ENCODE results near the gene AXL.
"Not testable (repeated sequence)": the region's sequence is repeated elsewhere in the genome, so short reads cannot be mapped to it uniquely, and the experiment has no call there.

The AXL gene

DNA sequence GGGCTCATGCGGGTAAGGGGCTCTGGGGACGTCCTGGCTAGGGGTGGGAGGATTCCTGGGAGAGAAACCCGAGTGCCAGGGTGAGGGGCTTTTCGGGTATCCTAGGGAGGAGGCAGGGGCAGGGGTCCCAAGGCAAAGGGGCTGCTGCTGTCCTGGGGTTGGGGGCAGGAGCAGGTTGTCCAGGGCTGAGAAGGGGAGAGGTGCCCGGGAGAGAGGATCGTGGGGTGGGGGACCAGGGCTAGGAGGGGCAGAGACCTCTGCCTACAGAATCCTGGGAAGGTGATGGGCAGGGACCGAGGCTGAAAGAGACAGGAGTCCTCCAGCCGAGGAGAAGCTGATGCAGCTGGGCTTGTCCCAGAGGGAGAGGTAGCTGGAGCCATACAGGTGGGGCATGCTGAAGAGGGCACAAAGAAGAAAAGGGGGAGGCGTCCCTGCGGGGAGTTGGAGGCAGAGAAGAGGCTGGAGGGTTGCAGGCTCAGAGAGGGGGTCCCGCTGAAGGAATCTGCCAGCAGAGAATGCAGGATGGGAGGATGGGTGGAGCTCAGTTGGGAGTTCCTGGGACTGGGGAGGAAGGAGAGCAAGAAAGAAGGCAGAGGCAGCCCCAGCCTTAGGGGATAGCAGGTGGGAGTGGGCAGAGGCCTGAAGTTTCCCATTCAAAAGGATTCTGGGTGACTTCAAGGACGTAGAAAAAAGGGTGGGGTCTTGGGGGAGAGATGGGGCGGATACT lies 25.4 kb upstream of the AXL start:
- Histone ChIP-seq H3K9ac (ENCODE audit: low read depth, low read length) (peak overlapping the region; percentile 76; the same call in 1 of the 2 replicates), H3K4me1 (ENCODE audit: insufficient read depth, low read length) (peaks cover 24% of the 10 kb centered on the region), H3K36me3 (ENCODE audit: insufficient read depth, low read depth, low read length) (peaks cover 43% of the 10 kb centered on the region), H3K27ac (ENCODE audit: low read length) (peak overlapping the region; percentile 85), H3K27me3 (ENCODE audit: insufficient read depth, low read length) (peaks cover 9% of the 10 kb centered on the region; the same call in 1 of the 2 replicates), H3K9me3 (ENCODE audit: insufficient read depth, low read depth, low read length) (no peaks in the 10 kb centered on the region), H3K4me3 (ENCODE audit: low read length) (peak overlapping the region; percentile 69)

GRCh38 chr19:41194157-41194552 lies 24.9 kb upstream of the AXL start:
- H3K27me3 ChIP-seq (ENCODE audit: insufficient read depth, low read length), result peaks cover 9% of the 10 kb centered on the region; the same call in 1 of the 2 replicates
- peaks cover 21% of the 10 kb centered on the region for H3K4me1 ChIP-seq (ENCODE audit: insufficient read depth, low read length)
- H3K9ac ChIP-seq (ENCODE audit: low read depth, low read length), result peak overlapping the region; percentile 76; the same call in 1 of the 2 replicates
- H3K9me3 ChIP-seq (ENCODE audit: insufficient read depth, low read depth, low read length), result no peaks in the 10 kb centered on the region
- peaks cover 49% of the 10 kb centered on the region for H3K36me3 ChIP-seq (ENCODE audit: insufficient read depth, low read depth, low read length)
- no peak overlapping the region for H3K27ac ChIP-seq (ENCODE audit: low read length)
- peak overlapping the region; percentile 69 for H3K4me3 ChIP-seq (ENCODE audit: low read length)

GRCh38 chr19:41195675-41196497 lies 23.1 kb upstream of the AXL start:
- H3K9ac ChIP-seq (ENCODE audit: low read depth, low read length), result peak overlapping the region; percentile 28; the same call in 1 of the 2 replicates
- H3K27ac ChIP-seq (ENCODE audit: low read length), result no peak overlapping the region
- H3K4me3 ChIP-seq (ENCODE audit: low read length), result no peak overlapping the region
- peaks cover 63% of the 10 kb centered on the region for H3K36me3 ChIP-seq (ENCODE audit: insufficient read depth, low read depth, low read length)
- H3K4me1 ChIP-seq (ENCODE audit: insufficient read depth, low read length), result peaks cover 13% of the 10 kb centered on the region
- peaks cover 9% of the 10 kb centered on the region; the same call in 1 of the 2 replicates for H3K27me3 ChIP-seq (ENCODE audit: insufficient read depth, low read length)
- H3K9me3 ChIP-seq (ENCODE audit: insufficient read depth, low read depth, low read length), result no peaks in the 10 kb centered on the region

DNA sequence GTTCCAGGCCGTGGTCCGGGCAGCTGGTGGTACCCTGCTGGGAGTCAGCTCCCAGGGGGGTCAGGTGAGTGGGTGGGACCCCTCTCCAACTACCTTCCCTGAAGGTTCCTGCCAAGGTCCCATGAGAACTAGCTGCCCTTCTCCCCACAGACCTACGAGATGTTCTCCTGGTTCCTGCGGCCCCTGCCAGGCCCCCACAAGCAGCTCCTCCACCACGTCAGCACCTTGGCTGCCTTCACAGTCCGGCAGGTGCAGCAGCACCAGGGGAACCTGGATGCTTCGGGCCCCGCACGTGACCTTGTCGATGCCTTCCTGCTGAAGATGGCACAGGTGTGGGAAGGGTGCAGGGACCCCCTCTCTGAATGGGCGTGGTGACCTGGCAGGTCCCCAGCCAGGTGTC lies 20.5 kb upstream of the AXL start:
- Histone ChIP-seq H3K4me1 (ENCODE audit: insufficient read depth, low read length) (peaks cover 7% of the 10 kb centered on the region; the same call in 1 of the 2 replicates), H3K27ac (ENCODE audit: low read length) (no peak overlapping the region), H3K36me3 (ENCODE audit: insufficient read depth, low read depth, low read length) (peaks cover 87% of the 10 kb centered on the region), H3K4me3 (ENCODE audit: low read length) (no peak overlapping the region), H3K27me3 (ENCODE audit: insufficient read depth, low read length) (no peaks in the 10 kb centered on the region), H3K9me3 (ENCODE audit: insufficient read depth, low read depth, low read length) (no peaks in the 10 kb centered on the region), H3K9ac (ENCODE audit: low read depth, low read length) (no peak overlapping the region)

DNA sequence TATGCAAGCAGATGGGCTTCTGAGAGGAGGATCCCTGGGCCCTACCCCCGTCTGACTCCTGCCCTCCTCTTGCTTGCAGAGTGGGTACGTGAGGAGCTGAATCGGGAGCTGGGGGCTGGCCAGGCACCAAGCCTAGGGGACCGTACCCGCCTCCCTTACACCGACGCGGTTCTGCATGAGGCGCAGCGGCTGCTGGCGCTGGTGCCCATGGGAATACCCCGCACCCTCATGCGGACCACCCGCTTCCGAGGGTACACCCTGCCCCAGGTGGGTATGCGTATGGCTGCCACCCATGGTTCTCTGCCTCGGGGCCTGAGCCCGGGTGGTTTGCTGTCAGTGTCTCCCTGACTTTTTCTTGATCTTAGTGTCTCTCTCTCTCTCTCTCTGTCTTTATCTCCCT lies 15.7 kb upstream of the AXL start:
- Histone ChIP-seq H3K27ac (ENCODE audit: low read length) (no peak overlapping the region), H3K27me3 (ENCODE audit: insufficient read depth, low read length) (no peaks in the 10 kb centered on the region), H3K4me1 (ENCODE audit: insufficient read depth, low read length) (no peaks in the 10 kb centered on the region), H3K4me3 (ENCODE audit: low read length) (no peak overlapping the region), H3K9ac (ENCODE audit: low read depth, low read length) (no peak overlapping the region), H3K9me3 (ENCODE audit: insufficient read depth, low read depth, low read length) (no peaks in the 10 kb centered on the region), H3K36me3 (ENCODE audit: insufficient read depth, low read depth, low read length) (peaks cover 85% of the 10 kb centered on the region)

GRCh38 chr19:41204338-41204737 lies 14.7 kb upstream of the AXL start:
- H3K4me1 ChIP-seq (ENCODE audit: insufficient read depth, low read length); H3K9me3 ChIP-seq (ENCODE audit: insufficient read depth, low read depth, low read length); H3K27me3 ChIP-seq (ENCODE audit: insufficient read depth, low read length); H3K9ac ChIP-seq (ENCODE audit: low read depth, low read length); H3K4me3 ChIP-seq (ENCODE audit: low read length); H3K27ac ChIP-seq (ENCODE audit: low read length): not testable (repeated sequence)
- H3K36me3 ChIP-seq (ENCODE audit: insufficient read depth, low read depth, low read length), result peaks cover 76% of the 10 kb centered on the region

DNA sequence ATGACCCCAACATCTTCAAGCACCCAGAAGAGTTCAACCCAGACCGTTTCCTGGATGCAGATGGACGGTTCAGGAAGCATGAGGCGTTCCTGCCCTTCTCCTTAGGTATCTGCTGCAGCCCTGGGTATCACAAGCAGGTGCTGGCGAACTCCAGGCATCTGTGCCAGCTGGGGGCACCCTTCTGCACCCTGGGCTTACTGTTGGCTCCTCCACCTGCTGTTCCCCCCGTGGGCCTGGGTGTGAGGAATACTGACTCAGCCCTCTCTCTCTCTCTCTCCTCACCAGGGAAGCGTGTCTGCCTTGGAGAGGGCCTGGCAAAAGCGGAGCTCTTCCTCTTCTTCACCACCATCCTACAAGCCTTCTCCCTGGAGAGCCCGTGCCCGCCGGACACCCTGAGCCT lies 13.0 kb upstream of the AXL start:
- Histone ChIP-seq H3K27me3 (ENCODE audit: insufficient read depth, low read length) (no peaks in the 10 kb centered on the region), H3K9ac (ENCODE audit: low read depth, low read length) (no peak overlapping the region), H3K4me1 (ENCODE audit: insufficient read depth, low read length) (no peaks in the 10 kb centered on the region)

DNA sequence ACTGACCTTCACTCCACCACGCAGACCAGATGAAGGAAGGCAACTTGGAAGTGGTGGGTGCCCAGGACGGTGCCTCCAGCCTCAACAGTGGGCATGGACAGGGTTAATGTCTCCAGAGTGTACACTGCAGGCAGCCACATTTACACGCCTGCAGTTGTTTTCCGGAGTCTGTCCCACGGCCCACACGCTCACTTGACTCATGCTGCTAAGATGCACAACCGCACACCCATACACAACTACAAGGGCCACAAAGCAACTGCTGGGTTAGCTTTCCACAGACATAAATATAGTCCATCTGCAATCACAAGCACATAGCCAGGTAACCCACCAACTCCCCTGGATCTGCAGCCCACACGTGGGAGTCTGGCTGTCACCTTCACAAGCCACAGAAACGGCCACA lies 12.6 kb upstream of the AXL start:
- Histone ChIP-seq H3K27me3 (ENCODE audit: insufficient read depth, low read length) (no peaks in the 10 kb centered on the region), H3K27ac (ENCODE audit: low read length) (no peak overlapping the region), H3K36me3 (ENCODE audit: insufficient read depth, low read depth, low read length) (peaks cover 58% of the 10 kb centered on the region), H3K9ac (ENCODE audit: low read depth, low read length) (no peak overlapping the region), H3K9me3 (ENCODE audit: insufficient read depth, low read depth, low read length) (no peaks in the 10 kb centered on the region), H3K4me1 (ENCODE audit: insufficient read depth, low read length) (no peaks in the 10 kb centered on the region), H3K4me3 (ENCODE audit: low read length) (no peak overlapping the region)

More for the DNA sequence above, 13.0 kb upstream of the AXL start:
- H3K4me3 ChIP-seq (ENCODE audit: low read length), result no peak overlapping the region
- no peaks in the 10 kb centered on the region for H3K9me3 ChIP-seq (ENCODE audit: insufficient read depth, low read depth, low read length)
- H3K27ac ChIP-seq (ENCODE audit: low read length), result no peak overlapping the region
- H3K36me3 ChIP-seq (ENCODE audit: insufficient read depth, low read depth, low read length), result peaks cover 63% of the 10 kb centered on the region

DNA sequence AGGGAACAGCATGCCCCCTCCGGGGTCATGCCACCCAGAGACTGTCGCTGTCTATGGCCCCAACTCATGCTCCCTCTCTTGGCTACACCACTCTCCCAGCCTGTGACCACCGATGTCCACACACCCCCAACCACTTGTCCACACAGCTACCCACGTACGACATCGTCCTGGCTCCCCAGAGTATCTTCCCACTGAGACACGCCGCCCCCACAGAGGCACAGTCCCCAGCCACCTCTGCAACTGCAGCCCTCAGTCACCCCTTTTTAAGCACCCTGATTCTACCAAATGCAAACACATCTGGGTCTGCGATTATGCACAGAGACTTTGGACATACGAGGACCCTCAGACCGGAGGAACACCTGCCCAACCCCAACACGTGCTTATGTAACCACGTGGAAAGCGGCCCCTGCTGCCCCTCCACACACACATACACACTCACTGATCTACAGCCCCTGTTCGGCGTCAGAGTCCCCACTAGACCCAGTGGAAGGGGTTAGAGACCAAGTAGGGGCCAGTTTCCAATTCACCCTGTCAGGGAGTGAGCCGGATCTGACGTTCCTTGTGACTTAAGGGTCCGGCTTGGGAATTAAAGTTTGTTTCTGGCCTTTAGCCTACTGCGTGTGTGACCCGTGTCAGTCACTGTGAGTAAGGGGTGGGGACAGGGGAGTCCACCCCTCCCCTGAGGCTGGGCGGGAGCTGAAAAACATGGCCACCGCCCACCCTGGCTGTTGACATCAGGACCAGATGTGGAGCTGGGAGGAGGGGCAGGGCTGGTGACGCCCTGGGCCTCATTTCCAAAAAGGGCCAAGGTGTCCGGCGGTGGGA lies 11.9 kb upstream of the AXL start:
- Histone ChIP-seq H3K36me3 (ENCODE audit: insufficient read depth, low read depth, low read length) (peaks cover 51% of the 10 kb centered on the region), H3K4me1 (ENCODE audit: insufficient read depth, low read length) (no peaks in the 10 kb centered on the region), H3K27ac (ENCODE audit: low read length) (no peak overlapping the region), H3K4me3 (ENCODE audit: low read length) (no peak overlapping the region), H3K9me3 (ENCODE audit: insufficient read depth, low read depth, low read length) (no peaks in the 10 kb centered on the region), H3K27me3 (ENCODE audit: insufficient read depth, low read length) (no peaks in the 10 kb centered on the region), H3K9ac (ENCODE audit: low read depth, low read length) (no peak overlapping the region)

- no peak overlapping the region for H3K27ac ChIP-seq (ENCODE audit: low read length)
- H3K27me3 ChIP-seq (ENCODE audit: insufficient read depth, low read length), result no peaks in the 10 kb centered on the region
Measured at GRCh38 chr19:41214161-41214560, 4.9 kb upstream of the AXL start.

GRCh38 chr19:41217741-41218140 lies 1.3 kb upstream of the AXL start:
- peaks cover 15% of the 10 kb centered on the region for H3K36me3 ChIP-seq (ENCODE audit: insufficient read depth, low read depth, low read length)
- H3K27me3 ChIP-seq (ENCODE audit: insufficient read depth, low read length), result no peaks in the 10 kb centered on the region
- H3K4me1 ChIP-seq (ENCODE audit: insufficient read depth, low read length), result peaks cover 5% of the 10 kb centered on the region; the same call in 1 of the 2 replicates
- H3K9me3 ChIP-seq (ENCODE audit: insufficient read depth, low read depth, low read length), result no peaks in the 10 kb centered on the region
- no peak overlapping the region for H3K27ac ChIP-seq (ENCODE audit: low read length)
- no peak overlapping the region for H3K9ac ChIP-seq (ENCODE audit: low read depth, low read length)
- H3K4me3 ChIP-seq (ENCODE audit: low read length), result no peak overlapping the region

More at GRCh38 chr19:41214161-41214560, 4.9 kb upstream of the AXL start:
- Histone ChIP-seq H3K9me3 (ENCODE audit: insufficient read depth, low read depth, low read length) (no peaks in the 10 kb centered on the region), H3K9ac (ENCODE audit: low read depth, low read length) (no peak overlapping the region), H3K4me3 (ENCODE audit: low read length) (no peak overlapping the region), H3K4me1 (ENCODE audit: insufficient read depth, low read length) (0 out of 2 replicates have a peak, but pooled peaks cover 3% of the 10 kb centered on the region), H3K36me3 (ENCODE audit: insufficient read depth, low read depth, low read length) (no peaks in the 10 kb centered on the region)

All from iPS-20b (cell line).